MG63 (cell line): ENCODE results near the gene STT3B. TPM values are rescaled to one million over a fixed set of nuclear protein-coding genes. Genes with fewer than 3 reads are reported as not detected.
A peak's percentile ranks its signal among the peaks of the same experiment; 100 is the strongest.
"Not testable (repeated sequence)": the region's sequence is repeated elsewhere in the genome, so short reads cannot be mapped to it uniquely, and the experiment has no call there.

Experiments
- DNase-seq: peaks from one replicate; pipeline ENCODE4 v3.0.0-alpha.2; 2020
- H3K27me3 ChIP-seq: fragments of 250-450 bp; sonication (Bioruptor Pico); 2 replicates; pipeline ENCODE4 v1.5.1; 2020; ENCODE audit warnings: mild to moderate bottlenecking, moderate library complexity
- H3K36me3 ChIP-seq: fragments of 250-450 bp; sonication (Bioruptor Pico); 2 replicates; pipeline ENCODE4 v1.5.1; 2020; ENCODE audit warnings: mild to moderate bottlenecking, moderate library complexity
- H3K4me3 ChIP-seq: fragments of 250-450 bp; sonication (Bioruptor Pico); 2 replicates; pipeline ENCODE4 v1.5.1; 2020; ENCODE audit warnings: mild to moderate bottlenecking, moderate library complexity
- H3K9me3 ChIP-seq: fragments of 250-450 bp; sonication (Bioruptor Pico); 2 replicates; pipeline ENCODE4 v1.5.1; 2020; ENCODE audit warnings: mild to moderate bottlenecking, moderate library complexity
- total RNA-seq: library from RNA; depleted of rRNA; stranded (reverse); fragments of >200 nt; shearing (Covaris generic); gene quantifications from 2 replicates; pipeline ENCODE4 v1.2.3, GENCODE V29; 2014; ENCODE audit warnings: low replicate concordance; rRNA removed

STT3B gene
- 74.7 and 123 TPM in 2 replicates for total RNA-seq

DNA sequence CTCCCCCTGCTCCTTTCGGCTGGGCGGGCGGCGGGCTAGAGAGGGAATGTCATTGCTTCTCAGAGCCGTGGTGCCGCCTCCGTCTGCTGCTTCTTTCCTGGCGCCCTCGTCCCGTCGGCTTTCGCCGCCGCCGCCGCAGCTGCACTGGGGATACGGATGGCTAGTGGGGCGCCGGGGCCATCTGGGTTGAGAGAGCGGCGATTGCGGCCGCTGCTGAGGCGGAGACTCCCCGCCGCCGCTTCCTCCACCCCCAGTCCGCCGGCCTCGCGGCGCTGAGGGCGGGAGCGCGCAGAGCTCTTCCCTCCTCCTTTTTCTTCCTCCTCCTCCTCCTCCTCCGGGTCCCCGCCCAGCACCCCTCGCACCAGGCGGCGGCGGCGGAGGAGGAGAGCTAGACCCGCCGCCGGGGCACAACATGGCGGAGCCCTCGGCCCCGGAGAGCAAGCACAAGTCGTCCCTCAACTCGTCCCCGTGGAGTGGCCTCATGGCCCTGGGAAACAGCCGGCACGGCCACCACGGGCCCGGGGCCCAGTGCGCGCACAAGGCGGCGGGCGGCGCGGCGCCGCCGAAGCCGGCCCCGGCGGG is at the start of gene STT3B:
Gene STT3B, plus strand, starts transcription at position 339 of the 582 bp plus-strand sequence. Its CDS starts 74 bp downstream, at position 413.
- Histone ChIP-seq H3K4me3 (peak within 1 kb of the TSS; percentile 72), H3K27me3 (no peaks in the 10 kb centered on the region), H3K9me3 (no peaks in the 10 kb centered on the region), H3K36me3 (no peaks in the 10 kb centered on the region; the same call in 1 of the 2 replicates)
- peak; percentile 75 for DNase-seq

DNA sequence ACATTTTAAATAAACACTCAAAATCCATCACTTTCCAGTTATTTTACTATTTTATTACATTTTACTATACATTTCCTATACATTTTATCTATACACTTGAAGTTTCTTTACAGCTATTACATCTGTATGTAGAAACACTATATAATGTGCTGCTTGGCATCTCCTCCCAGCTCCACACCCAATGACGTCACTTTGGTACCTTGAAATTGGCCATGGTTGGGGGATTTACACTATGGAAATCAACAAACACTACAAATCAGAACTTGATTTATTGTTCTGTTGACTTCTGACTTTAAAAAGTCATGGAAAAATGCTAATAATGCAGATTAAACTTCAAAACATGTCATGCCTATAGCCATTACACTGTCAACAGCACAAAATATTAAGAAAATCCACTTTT is 48.9 kb upstream of the STT3B start:
- Histone ChIP-seq H3K27me3 (no peaks in the 10 kb centered on the region), H3K36me3 (no peaks in the 10 kb centered on the region), H3K4me3 (no peak overlapping the region), H3K9me3 (no peaks in the 10 kb centered on the region)
- no peak for DNase-seq

DNA sequence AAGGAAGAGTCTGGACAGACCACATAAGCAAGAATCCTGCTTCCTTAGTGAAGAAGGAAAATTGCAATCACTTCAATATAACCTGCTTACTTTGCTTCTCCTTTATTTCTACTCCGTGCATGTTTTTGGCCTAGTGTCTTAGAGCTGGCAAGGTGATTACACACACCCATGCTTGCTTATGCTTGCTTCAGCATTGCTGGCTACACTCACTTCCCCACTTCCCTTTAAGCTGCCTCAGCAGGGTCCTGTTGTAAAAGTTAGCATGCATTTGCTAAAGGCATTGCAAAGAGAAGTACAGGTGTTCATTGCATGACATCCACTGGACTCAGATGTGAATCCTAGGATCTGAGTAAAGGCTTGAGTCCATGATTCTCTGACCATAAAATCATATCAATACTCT is 47.5 kb upstream of the STT3B start:
- no peak for DNase-seq
- Histone ChIP-seq H3K36me3 (no peaks in the 10 kb centered on the region), H3K9me3 (no peaks in the 10 kb centered on the region), H3K27me3 (no peaks in the 10 kb centered on the region), H3K4me3 (no peak overlapping the region)

DNA sequence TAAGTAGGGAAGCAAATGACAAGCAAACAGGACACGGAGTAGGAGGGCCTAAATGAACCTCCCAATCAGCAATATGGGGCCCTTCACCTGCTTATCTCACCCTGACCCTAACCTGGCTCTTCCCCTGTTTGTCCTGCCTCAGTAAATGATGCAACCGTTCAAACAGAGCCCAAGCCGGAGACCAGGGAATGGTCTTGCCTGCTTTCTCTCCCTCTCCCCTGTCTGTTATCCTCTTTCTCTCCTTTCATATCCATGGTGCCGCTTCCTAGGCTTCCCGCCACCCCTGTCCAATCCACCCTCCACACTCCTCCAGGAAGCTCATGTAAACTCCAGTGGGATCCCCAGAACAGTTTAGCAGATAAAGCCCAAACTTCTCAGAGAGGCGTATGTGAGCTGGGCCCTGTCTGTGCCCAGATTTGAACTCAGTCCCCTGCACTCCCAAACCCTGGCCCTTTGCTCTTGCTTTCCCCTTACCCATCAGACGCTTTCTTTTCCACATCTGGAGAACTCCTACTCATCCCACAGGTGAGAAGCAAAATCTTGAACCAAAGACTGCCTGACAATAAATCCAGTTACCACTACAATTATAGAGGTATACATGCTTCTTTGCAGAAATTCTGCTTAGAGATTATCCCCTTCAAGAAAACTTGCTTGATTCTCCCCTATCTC is 45.7 kb upstream of the STT3B start:
- H3K36me3 ChIP-seq = no peaks in the 10 kb centered on the region
- no peak overlapping the region for H3K4me3 ChIP-seq
- H3K27me3 ChIP-seq = no peaks in the 10 kb centered on the region
- no peaks in the 10 kb centered on the region for H3K9me3 ChIP-seq
- no peak for DNase-seq

DNA sequence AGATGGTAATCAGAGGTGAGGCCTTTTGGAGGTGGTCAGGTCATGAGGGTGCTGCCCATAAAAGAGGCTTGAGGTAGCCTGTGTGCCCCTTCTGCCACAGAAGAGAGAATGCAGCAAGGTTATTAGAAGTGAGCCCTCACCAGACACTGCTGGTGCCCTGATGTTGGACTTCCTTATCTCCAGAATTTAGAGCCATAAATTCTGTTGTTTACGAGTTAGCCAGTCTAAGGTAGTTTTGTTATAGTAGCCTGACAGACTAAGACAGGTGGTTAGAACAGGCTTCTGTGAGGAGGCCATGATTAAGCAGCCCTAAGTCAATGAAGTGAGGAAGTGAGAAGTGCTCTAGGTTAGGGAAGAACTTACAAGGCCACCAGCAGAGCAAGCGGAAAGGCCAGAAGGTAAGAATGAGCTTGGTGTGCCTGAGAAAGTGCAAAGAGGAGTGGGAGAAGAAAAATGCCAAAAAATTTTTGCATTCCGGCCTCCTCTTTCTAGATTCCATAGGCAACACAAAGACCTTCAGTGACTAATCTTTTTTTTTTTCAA is 44.2 kb upstream of the STT3B start:
- no peak for DNase-seq
- H3K9me3 ChIP-seq = no peaks in the 10 kb centered on the region
- H3K27me3 ChIP-seq = no peaks in the 10 kb centered on the region
- no peaks in the 10 kb centered on the region for H3K36me3 ChIP-seq
- no peak overlapping the region for H3K4me3 ChIP-seq

DNA sequence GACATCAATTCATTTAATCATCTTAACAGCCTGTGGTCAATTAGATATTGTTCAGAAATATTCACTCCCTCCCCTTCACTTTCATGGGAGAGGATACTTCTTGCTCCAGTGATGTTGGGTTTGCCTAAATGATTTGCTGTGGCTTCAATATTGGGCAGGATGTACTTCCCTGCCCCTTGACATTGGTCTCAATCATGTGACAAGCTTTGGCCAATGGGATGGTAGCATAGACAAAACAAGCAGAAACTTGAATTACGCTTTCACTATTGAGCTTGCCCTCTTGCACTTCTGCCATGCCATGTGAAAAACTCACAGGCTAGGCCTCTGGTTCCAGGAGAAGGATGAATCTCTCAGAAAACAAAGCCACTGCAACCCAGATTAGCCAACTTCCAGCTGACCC is 42.2 kb upstream of the STT3B start:
- no peaks in the 10 kb centered on the region for H3K27me3 ChIP-seq
- H3K4me3 ChIP-seq = no peak overlapping the region
- H3K36me3 ChIP-seq = no peaks in the 10 kb centered on the region
- no peaks in the 10 kb centered on the region for H3K9me3 ChIP-seq
- DNase-seq = no peak

DNA sequence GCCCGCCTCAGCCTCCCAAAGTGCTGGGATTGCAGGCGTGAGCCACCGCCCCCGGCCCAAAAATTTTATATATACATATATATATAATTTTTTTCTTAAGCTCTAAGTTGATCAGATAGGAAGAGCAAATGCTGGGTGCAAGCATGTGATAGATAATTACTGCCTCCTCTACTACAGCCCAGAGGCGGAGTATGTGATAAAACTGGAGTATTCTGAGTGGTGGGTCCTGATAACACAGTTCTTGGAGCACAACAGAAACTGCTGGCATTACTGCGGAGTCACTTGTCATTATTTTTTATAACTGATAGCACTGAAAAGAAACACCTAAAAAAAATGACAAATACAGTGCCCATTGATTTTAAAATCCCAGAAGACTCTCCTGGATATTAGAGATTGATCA is 41.1 kb upstream of the STT3B start:
- no peak for DNase-seq
- no peaks in the 10 kb centered on the region for H3K36me3 ChIP-seq

DNA sequence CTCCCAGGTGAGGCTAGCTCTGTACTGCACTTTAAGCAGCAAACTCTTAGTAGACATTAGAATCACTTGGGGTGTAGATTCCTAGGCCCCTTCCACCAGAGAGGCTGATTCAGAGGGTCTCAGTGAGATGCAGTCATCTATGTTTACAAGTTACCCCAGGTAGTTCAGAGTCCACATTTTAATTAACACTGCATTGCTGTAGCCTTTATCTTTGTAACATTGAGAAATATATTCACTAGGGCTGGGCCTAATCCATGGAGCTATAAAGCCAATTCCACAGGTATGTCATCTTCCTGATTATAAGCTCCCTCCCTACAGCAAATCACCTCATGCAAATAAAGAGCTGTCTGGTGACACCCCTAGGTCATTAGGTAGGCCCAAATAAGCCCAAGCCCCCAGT is 39.6 kb upstream of the STT3B start:
- no peaks in the 10 kb centered on the region for H3K36me3 ChIP-seq
- no peaks in the 10 kb centered on the region for H3K9me3 ChIP-seq
- no peaks in the 10 kb centered on the region for H3K27me3 ChIP-seq
- DNase-seq = no peak
- H3K4me3 ChIP-seq = no peak overlapping the region

More for the DNA sequence above, 41.1 kb upstream of the STT3B start:
- H3K4me3 ChIP-seq = no peak overlapping the region
- H3K27me3 ChIP-seq = no peaks in the 10 kb centered on the region
- no peaks in the 10 kb centered on the region for H3K9me3 ChIP-seq

DNA sequence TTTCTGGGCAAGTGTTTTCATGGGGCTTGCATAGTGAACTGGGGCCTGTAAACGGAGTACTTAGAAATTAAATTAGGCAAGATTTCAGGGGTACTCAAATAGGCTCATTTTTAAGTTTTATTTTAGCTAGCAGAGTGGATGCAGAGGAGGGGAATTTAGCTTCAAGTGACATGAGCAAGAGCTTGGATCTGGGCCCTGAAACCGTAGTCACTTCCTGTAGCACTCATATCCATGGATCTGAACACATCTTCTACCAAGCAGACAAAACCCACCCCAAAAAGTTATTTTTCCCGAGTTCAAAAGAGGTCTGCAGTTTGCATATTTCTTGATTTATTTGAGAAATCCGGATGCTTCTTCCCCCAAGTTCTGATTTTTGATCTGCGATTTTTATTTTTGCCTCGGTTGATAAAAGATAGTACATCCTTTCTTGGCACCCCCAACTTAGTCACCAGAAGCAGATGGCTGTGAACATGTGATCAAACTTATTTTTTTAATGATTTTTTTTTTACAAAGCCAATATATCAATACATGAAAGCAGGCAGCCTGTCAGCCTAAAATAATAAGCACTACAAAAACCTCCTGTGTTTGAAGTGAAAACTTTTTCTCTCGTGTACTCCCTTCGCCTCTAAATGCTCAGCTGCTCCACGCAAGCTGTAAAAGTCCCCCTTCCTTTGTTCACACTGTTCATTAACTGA is 36.6 kb upstream of the STT3B start:
- Histone ChIP-seq H3K4me3 (no peak overlapping the region), H3K36me3 (no peaks in the 10 kb centered on the region), H3K27me3 (no peaks in the 10 kb centered on the region), H3K9me3 (no peaks in the 10 kb centered on the region)
- DNase-seq = peak; percentile 40

DNA sequence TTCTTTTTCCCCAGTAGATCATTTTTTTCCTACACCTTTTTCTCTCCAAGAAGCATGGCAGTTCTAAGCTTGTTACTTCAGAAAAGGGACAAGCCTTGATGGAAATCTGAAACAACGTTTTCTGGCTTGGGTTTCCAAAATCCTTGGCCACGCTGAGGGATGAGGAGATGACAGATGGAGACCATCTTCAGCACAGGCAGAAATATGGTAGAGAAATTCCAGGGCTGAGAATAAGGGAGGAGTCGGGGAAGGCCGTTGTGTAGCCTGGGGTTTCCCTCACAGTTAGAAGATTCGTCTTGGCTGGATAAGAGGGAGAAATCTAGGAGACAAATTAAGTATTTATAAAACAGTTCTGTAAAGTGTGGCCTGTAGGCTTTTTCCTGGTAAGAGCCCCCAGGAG is 33.9 kb upstream of the STT3B start:
- H3K27me3 ChIP-seq = no peaks in the 10 kb centered on the region
- H3K9me3 ChIP-seq = no peaks in the 10 kb centered on the region
- no peak overlapping the region for H3K4me3 ChIP-seq
- H3K36me3 ChIP-seq = no peaks in the 10 kb centered on the region
- no peak for DNase-seq

DNA sequence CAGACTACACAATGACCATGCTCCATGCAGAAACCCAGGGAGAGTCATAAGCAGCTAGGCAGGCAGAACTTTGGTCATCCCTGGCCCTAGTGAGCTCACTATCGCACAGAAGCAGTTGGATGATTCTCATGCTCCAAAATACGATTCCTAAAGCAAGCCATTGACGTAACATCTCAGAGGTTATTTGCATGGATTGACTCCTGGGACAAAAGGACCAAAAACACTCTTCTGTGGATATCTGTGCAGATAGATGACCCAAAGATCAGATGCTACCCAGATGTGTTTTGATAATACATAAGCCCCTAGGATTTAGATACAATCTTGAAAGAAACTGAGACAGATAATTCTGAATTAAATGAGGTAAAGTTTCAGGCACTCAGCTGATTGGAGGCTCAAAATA is 33.4 kb upstream of the STT3B start:
- no peaks in the 10 kb centered on the region for H3K27me3 ChIP-seq
- H3K36me3 ChIP-seq = no peaks in the 10 kb centered on the region
- no peak for DNase-seq
- no peak overlapping the region for H3K4me3 ChIP-seq
- no peaks in the 10 kb centered on the region for H3K9me3 ChIP-seq

DNA sequence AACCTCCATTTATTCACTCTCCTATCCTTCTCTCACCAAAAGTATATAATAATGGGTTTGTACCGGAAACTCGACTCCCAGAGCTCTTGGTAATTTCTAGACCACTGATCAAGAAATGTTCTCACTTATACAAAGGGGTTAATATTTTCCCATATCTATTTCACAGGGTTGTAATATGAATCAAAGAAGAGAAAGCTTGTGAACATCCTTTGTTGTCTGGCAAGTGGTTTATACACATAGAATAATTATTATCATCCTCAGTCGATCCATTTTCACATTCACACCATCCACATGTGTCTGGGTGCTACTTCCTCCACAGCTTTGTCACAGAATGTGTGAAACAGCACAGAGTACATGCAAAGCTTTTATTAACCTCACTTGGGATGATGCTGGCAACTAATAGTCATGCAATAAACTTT is 29.9 kb upstream of the STT3B start:
- Histone ChIP-seq H3K27me3 (no peaks in the 10 kb centered on the region), H3K4me3 (no peak overlapping the region), H3K36me3 (no peaks in the 10 kb centered on the region), H3K9me3 (no peaks in the 10 kb centered on the region)
- no peak for DNase-seq

DNA sequence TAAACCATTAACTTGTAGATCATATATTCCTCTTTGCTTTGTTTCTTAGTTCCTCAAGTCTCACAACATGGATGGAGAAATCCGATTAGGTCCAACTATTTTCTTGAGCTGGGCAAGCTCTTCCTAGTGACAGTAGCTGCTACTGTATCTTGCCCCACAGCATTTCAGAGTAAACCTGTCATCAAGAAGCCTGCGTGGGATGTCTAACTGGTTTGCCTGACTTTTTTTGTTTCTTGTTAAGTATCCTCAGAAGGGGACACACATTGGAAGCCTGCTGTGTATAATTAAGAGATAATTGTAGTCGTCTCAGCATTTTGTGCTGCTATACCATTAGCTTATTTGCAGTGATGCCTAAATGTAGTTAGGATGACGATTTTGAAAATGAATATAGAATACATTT is 29.3 kb upstream of the STT3B start:
- H3K36me3 ChIP-seq = no peaks in the 10 kb centered on the region
- H3K27me3 ChIP-seq = no peaks in the 10 kb centered on the region
- DNase-seq = no peak
- H3K9me3 ChIP-seq = no peaks in the 10 kb centered on the region
- H3K4me3 ChIP-seq = no peak overlapping the region

DNA sequence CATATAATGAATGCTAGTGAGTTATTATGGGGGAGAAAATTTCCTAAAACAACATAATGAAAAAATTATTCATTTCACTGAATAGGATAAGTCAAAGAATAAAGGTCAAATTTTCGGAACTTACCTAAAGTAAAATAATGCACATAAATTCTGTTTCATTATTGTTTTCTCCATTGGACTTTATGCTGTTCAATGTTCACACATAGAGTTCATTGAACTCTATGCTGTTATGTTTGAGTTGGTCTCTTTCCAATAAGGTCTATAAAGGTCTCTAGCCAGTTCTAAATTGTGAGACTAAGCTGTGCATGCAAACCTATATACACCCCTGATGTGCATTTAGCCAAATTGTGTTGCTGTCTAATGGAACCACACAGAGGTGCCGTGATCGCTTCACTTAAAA is 28.5 kb upstream of the STT3B start:
- H3K9me3 ChIP-seq = no peaks in the 10 kb centered on the region
- no peak overlapping the region for H3K4me3 ChIP-seq
- no peak for DNase-seq
- no peaks in the 10 kb centered on the region for H3K36me3 ChIP-seq
- no peaks in the 10 kb centered on the region for H3K27me3 ChIP-seq

DNA sequence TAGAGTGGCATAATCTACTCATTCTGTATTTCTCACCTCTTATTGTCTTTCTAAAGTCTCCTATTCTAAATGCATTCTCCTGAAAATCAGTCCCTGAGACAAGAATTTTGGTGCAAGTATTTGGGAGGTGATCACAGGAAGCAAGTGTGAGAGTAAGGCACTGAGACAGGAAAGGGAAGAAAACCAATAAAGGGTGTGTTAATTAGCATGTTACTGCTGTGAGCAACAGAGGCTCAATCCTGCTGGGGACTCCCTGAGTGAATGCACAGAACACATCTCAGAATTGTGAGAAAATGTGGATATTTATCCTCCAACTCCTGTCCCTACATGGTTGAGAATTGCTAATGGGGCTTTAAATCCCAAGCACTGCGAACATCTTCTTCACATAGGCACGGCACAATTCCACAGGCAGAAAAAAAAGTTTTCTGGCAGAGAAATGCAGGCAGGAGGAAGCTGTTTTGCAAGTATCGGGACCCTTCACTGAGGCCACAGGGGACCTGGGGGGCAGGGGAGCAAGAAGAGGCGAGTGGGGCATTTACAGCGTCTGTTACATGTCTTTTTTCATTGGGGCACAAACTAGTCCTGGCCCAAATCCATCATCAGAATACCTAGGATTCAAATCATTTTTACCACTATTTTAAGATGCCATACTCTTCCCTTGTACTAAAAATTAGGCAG is 27.2 kb upstream of the STT3B start:
- no peaks in the 10 kb centered on the region for H3K36me3 ChIP-seq
- no peak for DNase-seq
- no peak overlapping the region for H3K4me3 ChIP-seq
- no peaks in the 10 kb centered on the region for H3K27me3 ChIP-seq
- H3K9me3 ChIP-seq = no peaks in the 10 kb centered on the region

DNA sequence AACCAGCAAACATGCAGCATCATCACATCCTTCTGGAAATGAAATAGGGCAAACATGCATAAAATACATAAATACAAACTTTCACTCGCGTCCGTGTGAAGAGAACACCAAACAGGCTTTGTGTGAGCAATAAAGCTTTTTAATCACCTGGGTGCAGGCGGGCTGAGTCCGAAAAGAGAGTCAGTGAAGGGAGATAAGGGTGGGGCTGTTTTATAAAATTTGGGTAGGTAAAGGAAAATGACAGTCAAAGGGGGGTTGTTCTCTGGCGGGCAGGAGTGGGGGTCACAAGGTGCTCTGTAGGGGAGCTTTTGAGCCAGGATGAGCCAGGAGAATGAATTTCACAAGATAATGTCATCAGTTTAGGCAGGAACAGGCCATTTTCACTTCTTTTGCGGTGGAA is 26.2 kb upstream of the STT3B start:
- H3K36me3 ChIP-seq, H3K4me3 ChIP-seq, H3K27me3 ChIP-seq, DNase-seq, H3K9me3 ChIP-seq: not testable (repeated sequence)
